Cardiac muscle cell (in vitro differentiated cells and primary cell): Measurements from ENCODE around the gene MMGT1. TPM values are rescaled to one million over a fixed set of nuclear protein-coding genes. Genes with fewer than 3 reads are reported as not detected.

Experiments
- DNase-seq, 2 donors: peaks; one replicate each; pipeline versions ENCODE4 v3.0.0 to v3.0.0-alpha.2; 2010 to 2017; ENCODE audit warnings: low read depth in 1 of 2, low spot score in 1 of 2
- H3K27ac ChIP-seq: fragments of 200-600 bp; sonication (generic); 2 replicates; pipeline ENCODE4 v1.5.1; 2016
- H3K27me3 ChIP-seq: fragments of 200-600 bp; sonication (generic); 2 replicates; pipeline ENCODE4 v1.6.0; 2016; ENCODE audit warnings: control low read depth
- H3K36me3 ChIP-seq: fragments of 200-600 bp; sonication (generic); 2 replicates; pipeline ENCODE4 v1.5.1; 2016; ENCODE audit warnings: control low read depth
- H3K4me1 ChIP-seq: fragments of 200-600 bp; sonication (generic); 2 replicates; pipeline ENCODE4 v1.8.1; 2017; ENCODE audit warnings: low read depth, mild to moderate bottlenecking, mixed run types
- H3K4me3 ChIP-seq: fragments of 200-600 bp; sonication (generic); 2 replicates; pipeline ENCODE4 v1.5.1; 2016; ENCODE audit warnings: mild to moderate bottlenecking
- H3K9me3 ChIP-seq: fragments of 200-600 bp; sonication (generic); 2 replicates; pipeline ENCODE4 v1.5.1; 2017; ENCODE audit warnings: low read depth, mild to moderate bottlenecking, control low read depth
- CTCF ChIP-seq: IDR thresholded peaks from 2 replicates; pipeline ENCODE4 v1.5.1; 2012; ENCODE audit warnings: low read depth, mild to moderate bottlenecking, low read length
- polyA plus RNA-seq: library from polyadenylated mRNA; unstranded; fragments of >200 nt; fragmentation: Nextera tagmentation; extraction: Ambion mirVana; gene quantifications from 2 replicates; pipeline ENCODE4 v1.2.1, GENCODE V29; 2016
- total RNA-seq: library from RNA; depleted of rRNA; stranded (reverse); fragments of >200 nt; gene quantifications from 2 replicates; pipeline ENCODE4 v1.2.3, GENCODE V29; 2016

Gene MMGT1
- total and polyA plus RNA-seq, 2 experiments from 2014 or later, result 8.5 to 9.5 TPM

DNA sequence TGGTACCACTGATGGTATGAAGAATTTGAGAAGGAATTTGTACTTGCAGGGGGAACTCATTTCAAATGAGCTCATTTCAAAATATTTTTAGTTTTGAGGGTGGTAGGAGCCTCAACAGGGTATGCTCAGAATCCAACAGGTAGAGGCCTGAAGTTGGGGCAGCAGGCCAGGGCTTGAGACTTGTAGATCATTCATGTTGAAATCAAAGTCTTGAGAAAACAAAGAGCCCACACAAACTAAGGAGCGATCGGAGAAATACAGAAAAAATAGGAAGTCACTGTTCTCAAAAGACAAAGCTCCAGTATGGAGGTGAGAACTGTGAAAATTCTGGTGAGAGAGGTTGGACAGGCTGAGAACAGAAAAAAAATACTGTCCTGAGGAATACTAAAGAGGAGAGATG, 10.5 kb upstream of the MMGT1 start:
- no peak overlapping the region for H3K27ac ChIP-seq

DNA sequence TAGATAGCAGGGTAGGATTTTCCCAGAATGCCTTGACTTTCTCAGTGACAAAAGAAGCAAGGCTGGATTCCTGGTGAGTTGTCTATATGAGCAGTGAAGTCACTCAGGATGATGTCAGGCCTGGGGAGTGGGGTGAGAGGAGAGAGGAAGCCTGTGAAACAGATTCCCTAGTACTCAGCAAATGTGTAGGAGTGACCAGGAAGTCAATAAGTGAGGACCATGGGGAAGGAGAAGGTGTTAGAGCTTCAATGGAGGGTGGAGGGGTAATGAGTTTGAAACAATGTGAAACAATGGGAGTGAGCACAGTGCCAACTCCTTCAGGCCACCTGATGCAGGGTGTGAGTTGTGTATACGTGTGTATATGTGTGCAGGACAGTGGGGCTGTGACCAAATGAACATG, 9.1 kb upstream of the MMGT1 start:
- no peak for TF ChIP-seq CTCF
- no peaks in the 10 kb centered on the region for H3K4me1 ChIP-seq
- H3K4me3 ChIP-seq, result no peak overlapping the region

More for the DNA sequence above, 10.5 kb upstream of the MMGT1 start:
- DNase-seq, result no peak
- Histone ChIP-seq H3K36me3 (no peaks in the 10 kb centered on the region), H3K9me3 (no peaks in the 10 kb centered on the region), H3K4me1 (no peaks in the 10 kb centered on the region), H3K4me3 (no peak overlapping the region), H3K27me3 (no peaks in the 10 kb centered on the region)
- no peak for TF ChIP-seq CTCF

DNA sequence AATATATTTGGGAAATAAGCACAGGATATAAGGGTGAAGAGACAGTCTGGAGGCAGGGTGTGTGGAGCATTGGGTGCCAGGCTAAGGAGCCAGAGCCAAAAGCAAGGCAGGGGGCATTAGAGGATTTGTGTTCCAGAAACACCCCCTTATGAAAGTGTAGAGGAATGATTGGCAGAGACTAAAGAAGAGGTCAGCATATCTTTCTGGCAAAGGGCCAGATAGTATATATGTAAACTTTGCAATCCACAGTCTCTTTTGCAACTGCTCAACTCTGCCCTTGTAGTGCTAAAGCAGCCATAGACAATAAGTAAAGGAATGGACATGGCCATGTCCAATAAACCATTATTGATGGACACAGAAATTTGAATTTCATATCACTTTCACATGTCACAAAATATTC, 7.9 kb upstream of the MMGT1 start:
- TF ChIP-seq CTCF, result no peak
- no peak overlapping the region for H3K4me3 ChIP-seq
- H3K4me1 ChIP-seq, result no peaks in the 10 kb centered on the region
- no peak overlapping the region for H3K27ac ChIP-seq
- H3K9me3 ChIP-seq, result no peaks in the 10 kb centered on the region
- no peaks in the 10 kb centered on the region for H3K27me3 ChIP-seq
- DNase-seq, result peak in 1 of 2 donors; percentile 18
- H3K36me3 ChIP-seq, result no peaks in the 10 kb centered on the region

More for the DNA sequence above, 9.1 kb upstream of the MMGT1 start:
- Histone ChIP-seq H3K27me3 (no peaks in the 10 kb centered on the region), H3K27ac (no peak overlapping the region), H3K36me3 (no peaks in the 10 kb centered on the region), H3K9me3 (no peaks in the 10 kb centered on the region)
- DNase-seq, result no peak

DNA sequence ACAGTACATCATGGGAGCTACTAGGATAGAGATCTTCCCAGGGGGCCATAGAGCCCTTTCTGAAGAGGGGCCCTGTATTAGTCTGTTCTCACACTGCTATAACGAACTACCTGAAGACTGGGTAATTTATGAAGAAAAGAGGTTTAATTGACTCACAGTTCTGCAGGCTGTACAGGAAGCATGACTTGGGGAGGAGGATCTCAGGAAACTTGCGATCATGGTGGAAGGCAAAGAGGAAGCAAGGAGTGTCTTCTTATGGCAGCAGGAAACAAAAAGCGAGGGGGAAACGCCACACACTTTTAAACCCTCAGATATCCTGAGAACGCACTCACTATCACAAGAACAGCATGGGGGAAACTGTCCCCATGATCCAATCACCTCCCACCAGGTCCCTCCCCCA, 7.2 kb upstream of the MMGT1 start:
- no peak for DNase-seq
- H3K4me3 ChIP-seq, result no peak overlapping the region
- no peaks in the 10 kb centered on the region for H3K27me3 ChIP-seq
- H3K9me3 ChIP-seq, result no peaks in the 10 kb centered on the region
- TF ChIP-seq CTCF, result no peak
- no peaks in the 10 kb centered on the region for H3K36me3 ChIP-seq
- H3K4me1 ChIP-seq, result no peaks in the 10 kb centered on the region
- H3K27ac ChIP-seq, result no peak overlapping the region

DNA sequence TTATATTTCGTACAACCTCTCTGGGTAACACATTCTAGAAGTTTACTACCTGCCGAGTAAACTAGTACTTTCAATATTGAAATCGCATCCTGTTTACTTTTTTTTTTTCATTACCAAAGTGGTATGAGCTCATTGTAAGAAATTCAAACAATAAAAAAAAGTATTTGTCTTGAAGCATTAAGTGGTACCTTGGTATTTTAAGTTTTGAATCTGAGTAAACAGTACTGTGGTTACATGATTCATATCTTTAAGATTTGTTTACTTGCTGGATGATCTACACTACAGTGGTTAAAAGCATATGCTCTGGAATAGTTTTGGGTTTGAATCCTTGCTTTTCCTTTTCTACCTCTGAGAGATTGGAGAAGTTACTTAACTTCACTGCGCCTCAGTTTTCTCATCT, 3.8 kb upstream of the MMGT1 start:
- H3K36me3 ChIP-seq, result no peaks in the 10 kb centered on the region
- no peaks in the 10 kb centered on the region for H3K9me3 ChIP-seq
- H3K27me3 ChIP-seq, result no peaks in the 10 kb centered on the region
- H3K27ac ChIP-seq, result no peak overlapping the region
- DNase-seq, result no peak
- no peak for TF ChIP-seq CTCF
- H3K4me1 ChIP-seq, result no peaks in the 10 kb centered on the region
- no peak overlapping the region for H3K4me3 ChIP-seq

DNA sequence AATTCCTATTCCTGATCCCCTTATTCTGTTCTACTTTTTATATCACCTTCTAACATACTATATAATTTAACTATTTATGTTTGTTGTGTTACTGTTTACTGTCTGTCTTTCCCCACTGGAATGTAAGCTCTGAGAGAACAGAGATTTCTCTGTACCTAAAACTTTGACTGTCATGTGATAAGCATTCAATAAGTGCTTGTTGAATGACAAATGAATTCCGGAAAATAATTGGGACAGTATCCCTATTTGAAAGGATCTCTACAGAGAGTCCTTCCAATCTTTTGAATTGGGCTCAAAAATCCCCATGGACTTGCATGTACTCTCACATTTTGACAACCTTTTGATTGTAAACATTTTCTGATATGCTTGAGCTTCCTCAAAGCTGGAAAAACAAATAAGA, 1.6 kb upstream of the MMGT1 start:
- TF ChIP-seq CTCF, result no peak
- Histone ChIP-seq H3K36me3 (no peaks in the 10 kb centered on the region), H3K27ac (no peak overlapping the region), H3K4me1 (no peaks in the 10 kb centered on the region), H3K9me3 (no peaks in the 10 kb centered on the region), H3K4me3 (no peak overlapping the region), H3K27me3 (no peaks in the 10 kb centered on the region)
- no peak for DNase-seq
